ENCODE results near the gene WASF1.
"Not testable (repeated sequence)": the region's sequence is repeated elsewhere in the genome, so short reads cannot be mapped to it uniquely, and the experiment has no call there.

The WASF1 gene

DNA sequence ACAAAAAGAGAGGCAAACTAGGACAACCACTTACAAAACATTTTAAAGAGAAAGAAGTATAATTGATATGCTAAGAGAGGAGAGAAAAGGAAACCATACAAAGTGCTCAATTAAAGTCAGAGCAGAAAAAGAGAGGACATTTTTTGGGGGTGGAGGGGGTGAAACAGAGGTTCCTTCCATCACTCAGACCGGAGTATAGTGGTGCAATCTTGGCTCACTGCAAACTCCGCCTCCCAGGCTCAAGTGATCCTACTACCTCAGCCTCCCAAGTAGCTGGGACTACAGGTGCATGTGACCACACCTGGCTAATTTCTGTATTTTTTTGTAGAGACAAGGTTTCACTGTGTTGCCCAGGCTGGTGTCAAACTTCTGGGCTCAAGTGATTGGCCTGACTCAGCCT lies 9.4 kb downstream of the WASF1 start:
- DNase-seq: no peak

DNA sequence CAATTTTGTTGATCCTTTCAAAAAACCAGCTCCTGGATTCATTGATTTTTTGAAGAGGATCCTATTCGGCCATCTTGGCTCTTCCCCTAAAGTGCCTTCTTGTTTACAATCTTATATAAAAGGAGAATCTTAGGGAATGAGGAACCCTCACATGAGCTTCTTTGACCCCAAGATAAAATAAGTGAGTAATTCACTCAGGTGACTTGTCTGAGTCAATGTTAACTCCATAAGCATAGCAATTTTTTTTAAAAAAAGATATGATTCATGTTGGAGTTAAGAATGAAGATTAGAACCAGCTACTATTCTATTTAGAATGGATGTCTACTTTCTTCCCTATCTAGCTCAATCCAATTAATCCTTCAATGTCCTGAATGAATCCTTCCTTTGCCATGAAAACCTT lies 21.0 kb downstream of the WASF1 start:
- no peak for DNase-seq

DNA sequence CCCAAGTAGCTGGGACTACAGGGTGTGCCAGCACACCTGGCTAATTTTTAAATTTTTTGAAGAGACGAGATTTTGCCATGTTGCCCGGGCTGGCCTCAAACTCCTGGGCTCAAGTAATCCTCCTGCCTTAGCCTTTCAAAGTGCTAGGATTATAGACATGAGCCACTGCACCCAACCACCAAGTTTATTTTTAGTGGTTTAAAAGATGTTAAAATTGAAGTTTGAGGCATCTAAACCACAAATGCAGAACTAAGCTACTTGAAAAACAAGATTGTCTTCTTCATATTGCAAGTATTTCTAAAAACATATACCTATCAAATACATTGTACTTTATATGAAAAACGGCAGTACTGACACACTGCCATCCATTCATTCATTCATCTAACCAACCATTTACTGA lies 31.6 kb downstream of the WASF1 start:
- DNase-seq: no peak

DNA sequence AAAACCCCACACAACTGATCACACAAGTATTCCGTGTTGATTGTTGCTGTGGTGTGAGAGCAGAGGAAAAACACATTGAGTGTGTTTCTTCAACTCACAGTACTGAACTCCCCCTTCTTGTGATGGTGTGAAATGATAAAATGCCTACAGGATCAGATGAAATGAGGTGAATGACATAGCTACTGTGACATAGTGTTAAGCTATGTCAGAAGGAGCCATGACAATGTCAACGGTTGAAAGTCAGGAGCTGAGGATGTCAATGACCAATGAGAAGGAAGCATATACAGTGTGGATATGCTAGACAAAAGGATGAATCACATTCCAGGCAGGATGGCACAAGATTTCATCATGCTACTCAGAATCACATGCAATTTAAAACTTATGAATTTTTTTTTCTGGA lies 38.8 kb downstream of the WASF1 start:
- DNase-seq: no peak

DNA sequence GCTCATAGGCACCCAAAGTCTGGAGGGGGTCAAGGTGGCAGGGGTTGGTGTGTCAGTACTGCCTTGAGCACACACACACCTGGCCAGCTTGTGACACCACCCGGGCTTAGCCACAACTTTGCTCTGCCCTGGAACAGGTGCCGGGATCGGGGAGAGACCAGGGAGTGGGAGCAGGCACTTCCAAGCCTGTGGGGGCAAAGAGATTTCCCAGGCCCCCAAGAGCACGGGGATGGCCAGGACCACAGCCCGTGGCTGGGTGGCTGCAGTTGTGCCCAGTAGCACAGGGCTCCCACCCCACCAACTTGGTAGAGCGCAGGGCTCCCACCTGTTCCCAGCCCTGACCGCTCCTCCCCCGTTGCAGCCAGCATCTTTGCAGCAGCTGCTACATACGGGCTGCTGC lies 40.4 kb downstream of the WASF1 start:
- DNase-seq: no peak

DNA sequence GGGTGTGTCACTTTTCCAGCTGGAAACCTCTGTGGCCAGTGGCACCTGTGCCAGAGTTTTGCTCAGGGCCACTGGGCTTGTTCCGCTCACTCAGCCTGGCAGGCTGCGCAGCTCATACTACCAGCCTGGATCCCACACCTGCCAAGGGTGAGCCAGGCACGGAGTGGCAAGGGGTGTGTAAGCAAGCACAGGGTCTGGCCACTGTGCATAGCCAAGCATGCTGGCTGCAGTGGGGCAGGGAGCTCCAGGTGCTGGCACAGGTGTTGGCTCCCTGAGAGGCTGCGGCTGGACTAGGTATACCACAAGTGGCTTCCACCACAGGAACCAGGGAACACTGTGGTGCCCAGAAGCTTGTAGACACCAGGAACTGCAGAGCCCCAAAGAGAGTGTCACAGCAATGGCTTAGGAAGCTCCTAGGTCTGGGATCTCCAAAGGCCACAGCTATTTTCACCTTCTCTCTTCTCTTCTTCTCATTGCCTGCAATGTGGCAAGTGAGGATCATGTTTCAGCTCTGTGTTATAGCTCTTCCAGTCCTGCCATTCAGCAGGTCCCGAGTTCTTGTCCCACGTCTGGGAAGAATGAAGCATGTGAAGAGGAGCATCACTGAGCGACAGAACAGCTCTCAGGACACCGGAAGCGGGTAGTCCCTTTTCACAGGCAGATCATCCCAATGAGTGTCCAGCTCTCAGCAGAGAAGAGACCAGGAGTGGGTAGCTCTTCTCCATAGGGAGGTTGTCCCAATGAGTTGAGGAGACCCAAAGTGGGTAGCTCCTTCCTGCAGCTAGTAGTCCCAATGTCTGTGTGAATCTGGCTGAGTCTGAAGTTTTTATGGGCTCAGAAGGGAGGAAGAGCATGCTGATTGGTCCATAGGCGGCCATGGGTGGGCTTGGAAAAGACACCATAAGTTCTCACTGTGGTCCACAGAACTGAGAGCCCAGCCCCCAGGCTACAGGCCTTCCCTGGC lies 41.3 kb downstream of the WASF1 start:
- no peak for DNase-seq

DNA sequence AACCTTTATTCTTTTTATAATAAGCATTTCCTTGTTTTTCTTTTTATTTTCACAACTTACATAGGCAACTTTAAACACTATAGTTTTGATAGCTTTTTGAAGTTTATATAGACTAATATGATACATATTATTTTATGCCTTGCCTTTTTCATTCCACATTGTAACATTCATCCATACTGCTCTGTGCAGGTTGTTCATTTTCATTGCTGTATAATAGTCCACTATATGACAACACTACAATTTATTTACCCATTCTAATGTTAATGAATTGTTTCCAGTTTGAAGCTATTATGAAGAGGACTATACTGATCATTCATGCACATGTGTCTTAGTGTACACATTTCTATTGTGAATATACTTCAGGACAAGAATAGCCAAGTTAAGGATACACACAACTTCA lies 49.1 kb downstream of the WASF1 start:
- no peak for DNase-seq

DNA sequence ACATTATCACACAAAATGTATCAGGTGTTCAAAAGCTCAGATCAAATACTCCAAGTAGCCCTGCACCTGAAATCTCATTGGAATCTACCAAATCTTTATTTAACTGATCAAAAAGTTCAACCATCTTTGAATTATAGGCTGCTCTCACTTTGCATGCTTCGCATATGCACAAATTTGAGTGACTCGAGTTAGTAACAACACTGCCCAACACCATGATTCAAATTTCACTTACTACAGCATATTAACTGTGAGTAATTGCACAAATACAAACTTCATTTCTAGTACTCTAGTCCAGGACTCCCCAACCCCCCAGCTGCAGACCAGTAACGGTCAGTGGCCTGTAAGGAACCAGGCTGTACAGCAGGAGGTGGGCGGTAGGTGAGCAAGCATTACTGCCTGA lies 51.1 kb downstream of the WASF1 start:
- DNase-seq: no peak

DNA sequence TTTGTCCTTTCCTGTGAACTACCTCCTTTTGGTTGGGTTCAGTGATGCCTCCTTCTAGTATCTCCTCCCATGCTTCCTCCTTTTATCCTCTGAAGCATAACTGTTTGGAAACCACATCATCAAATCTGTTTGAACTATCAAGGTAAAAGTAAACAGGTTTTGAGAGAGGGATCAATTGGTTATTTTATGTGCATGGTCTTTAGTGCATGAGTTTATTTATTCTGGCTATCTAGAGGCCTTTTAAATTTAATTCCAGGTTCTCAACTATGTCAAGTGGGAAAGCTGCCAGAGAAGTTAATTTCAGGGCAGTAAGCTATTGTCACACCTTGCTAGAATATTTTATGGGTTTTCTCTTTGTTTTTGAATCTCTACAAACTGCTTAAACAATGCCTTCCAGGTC lies 54.1 kb downstream of the WASF1 start:
- no peak for DNase-seq

DNA sequence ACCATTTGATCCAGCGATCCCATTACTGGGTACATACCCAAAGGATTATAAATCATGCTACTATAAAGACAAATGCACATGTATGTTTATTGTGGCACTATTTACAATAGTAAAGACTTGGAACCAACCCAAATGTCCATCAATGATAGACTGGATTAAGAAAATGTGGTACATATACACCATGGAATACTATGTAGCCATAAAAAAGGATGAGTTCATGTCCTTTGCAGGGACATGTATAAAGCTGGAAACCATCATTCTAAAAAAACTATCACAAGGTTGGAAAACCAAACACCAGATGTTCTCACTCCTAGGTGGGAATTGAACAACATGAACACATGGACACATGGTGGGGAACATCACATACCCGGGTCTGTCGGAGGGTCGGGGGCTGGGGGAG lies 57.8 kb downstream of the WASF1 start:
- DNase-seq: not testable (repeated sequence)

DNA sequence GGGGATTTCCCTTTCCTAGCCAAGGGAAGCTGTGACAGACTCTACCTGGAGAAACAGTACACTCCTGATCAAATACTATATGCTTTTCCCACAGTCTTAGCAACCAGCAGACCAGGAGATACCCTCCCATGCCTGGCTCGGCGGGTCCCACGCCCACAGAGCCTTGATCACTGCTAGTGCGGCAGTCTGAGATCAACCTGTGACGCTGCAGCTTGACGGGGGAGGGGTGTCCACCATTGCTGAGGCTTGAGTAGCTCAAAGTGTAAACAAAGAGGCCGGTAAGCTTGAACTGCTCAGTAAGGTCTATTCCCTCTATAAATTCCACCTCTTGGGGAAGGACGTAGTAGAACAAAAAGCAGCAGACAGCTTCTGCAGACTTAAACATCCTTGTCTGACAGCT lies 63.2 kb downstream of the WASF1 start:
- DNase-seq: no peak

DNA sequence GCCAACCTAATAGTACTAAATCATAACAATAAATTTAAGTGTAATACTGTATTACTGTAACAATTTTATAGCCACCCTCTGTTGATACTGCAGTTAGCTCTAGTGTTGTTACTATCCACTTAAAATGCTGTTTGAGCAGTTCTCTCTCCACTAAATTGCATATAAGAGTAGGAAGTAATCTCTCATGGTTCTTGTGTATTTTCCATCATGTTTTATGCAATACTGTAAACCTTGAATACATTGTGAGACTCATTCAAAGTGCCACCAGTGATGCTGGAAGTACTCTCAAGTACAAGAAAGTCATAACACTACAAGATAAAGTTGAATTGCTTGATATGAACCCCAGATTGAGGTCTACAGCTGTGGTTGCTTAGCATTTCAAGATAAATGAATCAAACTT lies 65.5 kb downstream of the WASF1 start:
- no peak for DNase-seq

DNA sequence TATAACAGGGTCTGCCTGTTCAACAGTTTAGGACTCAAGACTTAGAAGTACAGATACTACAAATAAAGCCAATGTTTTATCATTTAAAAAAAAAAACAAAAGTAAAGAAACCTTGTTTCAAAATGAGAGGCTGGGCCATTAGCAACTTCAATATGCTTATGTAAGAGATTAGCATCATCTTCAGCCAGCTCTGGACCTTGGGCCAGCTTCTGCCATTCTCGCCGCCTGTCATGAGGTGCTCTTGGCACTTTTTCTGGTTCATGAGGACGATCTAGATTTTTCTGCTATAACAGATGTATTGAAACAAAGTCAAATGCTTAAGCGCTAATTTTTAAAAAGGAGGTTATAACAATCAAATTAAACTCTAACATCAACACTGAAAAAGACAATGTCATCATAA lies 74.2 kb downstream of the WASF1 start:
- no peak for DNase-seq

DNA sequence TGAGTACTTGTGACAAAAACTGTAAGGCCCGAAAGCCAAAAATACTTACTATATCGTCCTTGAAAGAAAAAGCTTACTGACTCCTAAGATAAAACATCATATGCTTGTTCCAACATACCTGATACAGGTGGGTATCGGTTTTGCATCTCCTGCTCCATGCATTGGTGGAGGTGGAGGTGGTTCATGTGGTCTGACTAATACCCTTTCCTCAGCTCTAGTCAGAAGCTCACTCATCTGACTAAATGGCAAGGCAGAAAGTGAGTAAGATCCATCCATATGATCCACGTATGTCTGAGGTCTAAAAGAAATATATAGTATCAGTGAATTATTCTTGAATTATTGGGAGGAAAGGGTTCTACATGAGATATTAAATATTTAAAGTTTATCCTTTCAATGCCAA lies 76.2 kb downstream of the WASF1 start:
- DNase-seq: no peak

DNA sequence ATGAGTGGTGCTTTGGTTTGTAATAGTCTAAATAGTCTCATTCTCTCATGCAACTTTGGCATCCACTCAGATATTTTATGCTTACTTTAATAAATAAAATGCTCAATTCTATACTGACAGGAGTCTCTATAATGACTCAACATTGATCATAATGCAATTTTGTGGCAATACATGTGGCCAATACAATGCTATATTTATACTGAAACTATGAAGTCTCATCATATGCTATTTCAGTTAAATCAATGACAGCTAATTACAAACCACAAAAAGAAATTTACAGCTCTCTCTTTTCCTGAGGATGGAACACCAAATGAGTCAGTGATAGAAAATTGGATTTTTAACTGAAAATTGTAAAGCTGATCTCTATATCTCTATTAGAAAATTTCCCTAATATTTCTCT lies 77.1 kb downstream of the WASF1 start:
- DNase-seq: no peak

DNA sequence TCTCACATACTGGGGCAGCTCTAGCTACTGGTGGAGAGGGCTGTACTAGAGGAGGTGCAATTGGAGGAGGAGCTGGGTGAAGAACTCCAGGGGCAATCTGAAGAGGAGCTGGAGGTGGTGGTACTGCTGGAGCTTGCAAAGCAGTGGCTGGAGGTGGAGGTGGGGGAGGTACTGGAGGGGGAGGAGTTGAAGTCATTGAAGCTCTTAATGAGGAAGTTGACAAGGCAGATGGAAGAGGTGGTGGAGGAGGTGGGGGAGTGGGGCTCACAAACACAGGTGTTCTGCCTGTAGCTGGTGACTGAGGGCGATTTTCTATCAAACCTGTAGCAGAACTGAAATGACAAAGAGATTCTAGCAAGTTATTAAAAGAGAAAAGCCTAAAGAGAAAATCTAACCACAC lies 77.6 kb downstream of the WASF1 start:
- DNase-seq: no peak

DNA sequence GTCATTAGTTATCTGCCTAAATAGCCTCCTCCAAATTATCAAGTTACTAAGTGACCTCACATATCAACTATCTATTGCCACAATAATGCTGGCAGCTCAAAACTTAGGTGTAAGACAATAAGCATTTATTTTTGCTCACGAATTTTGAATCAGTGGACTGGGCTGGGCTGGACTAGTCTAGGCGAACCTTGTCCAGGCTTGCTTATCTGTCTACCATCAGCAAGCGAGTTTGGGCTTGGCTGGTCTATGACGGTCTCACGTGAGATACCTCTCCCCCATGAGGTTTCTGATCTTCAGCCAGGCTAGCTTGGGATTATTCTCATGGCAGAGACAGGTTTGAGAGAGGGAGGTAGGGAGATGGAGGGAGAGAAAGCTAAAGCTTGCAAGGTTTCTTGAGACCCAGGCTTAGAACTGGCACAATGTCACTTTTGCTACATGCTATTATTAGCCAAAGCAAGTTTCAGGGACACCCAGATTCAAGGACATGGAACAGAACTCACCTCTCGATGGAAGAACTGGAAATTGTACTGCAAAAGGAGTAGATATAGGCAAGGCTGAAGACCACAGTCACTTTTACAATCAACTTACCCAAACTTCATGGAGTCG lies 80.9 kb downstream of the WASF1 start:
- no peak for DNase-seq

DNA sequence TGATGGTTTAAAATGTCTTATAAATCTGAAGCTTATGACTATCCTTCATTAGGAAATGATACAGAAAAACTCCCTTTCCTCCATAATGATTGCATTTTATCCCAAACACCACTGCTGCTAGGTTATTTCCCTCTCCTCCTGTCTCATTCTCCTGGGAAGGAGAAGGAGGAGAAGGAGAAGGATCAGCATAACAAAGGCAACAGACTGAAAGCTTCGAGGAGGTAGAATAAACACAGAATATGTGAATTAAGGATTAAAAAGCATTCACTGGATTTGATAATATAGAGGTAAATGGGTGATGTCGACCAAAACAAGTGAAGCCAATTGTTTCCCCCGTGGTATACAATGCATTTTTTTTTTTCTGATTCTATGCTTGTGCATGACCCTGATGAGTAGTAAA lies 82.0 kb downstream of the WASF1 start:
- DNase-seq: no peak

DNA sequence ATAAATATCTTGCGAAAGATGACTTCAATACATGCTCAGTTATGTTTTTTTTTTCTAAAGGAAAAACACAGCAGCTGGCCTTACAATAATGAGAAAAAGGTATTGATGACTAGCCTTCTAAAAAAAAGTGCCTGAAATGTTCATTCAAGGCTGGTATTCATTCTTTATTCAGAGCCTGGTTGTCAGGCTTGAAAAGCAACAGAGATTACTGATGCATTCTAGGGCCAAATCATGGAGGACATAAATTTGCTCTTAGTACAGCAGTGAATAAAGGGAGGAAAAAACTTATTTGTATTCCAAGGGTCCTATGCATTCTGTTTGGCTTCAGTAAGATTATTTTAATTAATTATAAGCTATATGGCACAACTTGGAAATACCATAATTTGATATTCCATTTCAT lies 83.5 kb downstream of the WASF1 start:
- no peak for DNase-seq

DNA sequence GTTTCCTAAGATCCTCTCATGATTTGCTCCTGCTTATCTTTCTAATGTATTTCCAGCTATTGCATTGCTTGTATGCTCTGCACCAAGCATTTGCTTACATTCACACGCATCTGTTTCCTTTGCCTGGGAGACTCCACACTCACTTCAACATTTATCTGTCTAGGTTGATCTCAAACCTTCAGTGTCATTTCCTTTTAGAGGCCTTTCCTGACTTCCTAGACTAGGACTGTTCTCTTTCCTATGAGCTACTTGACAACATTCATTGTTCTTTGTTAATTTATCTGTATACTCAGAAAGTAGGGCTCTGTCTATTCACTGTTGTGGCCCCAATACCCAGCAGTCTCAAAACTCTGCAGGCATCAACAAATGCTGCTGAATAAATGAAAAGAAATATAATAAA lies 84.4 kb downstream of the WASF1 start:
- DNase-seq: no peak

DNA sequence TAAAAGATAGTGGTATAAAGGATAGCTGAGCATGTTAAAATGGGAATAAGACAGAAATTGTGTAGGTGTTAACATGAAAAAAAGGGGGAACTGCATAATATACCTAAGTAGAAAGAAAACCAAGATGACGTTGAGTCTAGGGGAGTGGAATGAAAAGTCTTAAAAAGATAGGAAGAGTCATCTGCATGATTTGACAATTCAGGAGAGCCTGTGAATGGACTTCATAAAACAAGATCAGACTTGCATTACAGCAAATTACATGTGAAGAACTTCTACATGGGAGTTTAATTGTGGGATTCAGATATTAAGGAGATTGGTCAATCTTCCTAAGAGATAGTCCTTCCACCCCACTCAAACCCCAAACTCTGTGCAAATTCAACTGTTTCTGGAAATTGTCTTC lies 85.5 kb downstream of the WASF1 start:
- DNase-seq: no peak

DNA sequence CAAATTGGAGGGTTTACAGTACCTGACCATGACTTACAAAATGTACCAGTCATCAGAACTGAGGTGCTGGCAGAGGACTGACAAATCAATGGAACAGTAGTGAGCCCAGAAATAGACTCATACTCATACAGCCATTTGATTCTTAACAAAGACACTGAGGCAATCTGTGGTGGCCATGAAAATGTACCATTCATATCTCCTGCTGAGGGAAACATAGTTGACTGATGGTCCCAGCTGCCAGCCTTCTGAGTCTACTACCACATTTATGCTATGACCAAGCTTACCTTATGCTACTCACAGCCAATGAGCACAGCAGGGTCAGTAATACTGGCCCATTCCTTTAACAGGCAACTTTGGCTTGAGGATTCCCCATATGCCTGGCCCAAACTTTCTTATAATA lies 88.6 kb downstream of the WASF1 start:
- no peak for DNase-seq

DNA sequence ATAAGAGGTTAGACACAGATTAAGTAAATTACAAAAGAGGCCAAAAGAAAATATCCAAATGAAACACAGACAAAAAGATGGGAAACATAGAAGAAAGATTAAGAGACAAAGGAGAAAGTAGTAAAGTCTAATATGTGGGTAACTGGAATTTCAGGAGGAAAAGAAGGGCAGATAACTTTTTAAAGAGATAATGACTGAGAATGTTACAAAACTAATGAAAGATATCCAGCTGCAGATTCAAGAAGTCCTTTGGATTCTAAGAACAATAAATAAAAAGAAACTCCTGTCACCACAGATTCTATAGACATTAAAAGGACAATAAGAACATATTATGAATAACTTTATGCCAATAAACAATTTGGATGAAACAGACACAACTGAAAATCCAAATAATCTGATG lies 90.1 kb downstream of the WASF1 start:
- DNase-seq: no peak

DNA sequence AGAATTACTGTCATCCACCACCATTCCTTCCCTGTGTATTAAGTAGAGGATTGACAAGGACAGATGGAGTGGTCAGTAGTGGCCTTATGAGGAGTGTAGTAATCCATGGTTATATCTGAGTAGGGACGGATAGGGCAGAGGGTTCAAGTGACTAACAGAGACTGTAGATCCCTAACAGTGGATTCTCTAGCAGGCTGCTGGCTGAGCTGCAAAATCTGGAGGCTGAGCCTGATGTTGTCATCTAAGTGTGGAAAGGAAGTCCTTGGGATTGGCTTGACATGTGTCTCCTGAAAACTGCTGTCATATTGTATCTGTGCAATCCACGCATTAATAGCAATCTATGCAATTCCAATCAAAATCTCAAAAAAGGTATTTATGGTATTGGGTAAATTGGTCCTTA lies 94.2 kb downstream of the WASF1 start:
- DNase-seq: no peak

All from CD4-positive, alpha-beta T cell treated with Interleukin-6 for 4 hours (primary cell).